Measurements from ENCODE around the gene STAG2. TPM values are rescaled to one million over a fixed set of nuclear protein-coding genes. Genes with fewer than 3 reads are reported as not detected.
A peak's percentile ranks its signal among the peaks of the same experiment; 100 is the strongest.

Gene STAG2
- total RNA-seq, 1 donor from 2014 or later, result 88.2 TPM

DNA sequence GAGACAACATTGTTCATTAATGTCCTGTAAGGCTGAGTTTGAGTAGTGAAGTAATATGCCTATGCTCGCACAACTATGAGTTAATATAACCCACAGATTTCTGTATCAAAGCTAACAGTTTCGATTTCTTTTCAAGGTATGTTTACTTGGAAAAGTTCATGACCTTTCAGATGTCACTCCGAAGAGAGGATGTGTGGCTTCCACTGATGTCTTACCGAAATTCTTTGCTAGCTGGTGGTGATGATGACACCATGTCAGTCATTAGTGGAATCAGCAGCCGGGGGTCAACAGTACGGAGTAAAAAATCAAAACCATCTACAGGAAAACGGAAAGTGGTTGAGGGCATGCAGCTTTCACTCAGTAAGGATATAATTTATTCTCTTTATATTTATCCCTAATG lies 124.9 kb downstream of the STAG2 start:
- Histone ChIP-seq H3K27me3 (ENCODE audit: low read depth) (no peaks in the 10 kb centered on the region), H3K4me1 (no peaks in the 10 kb centered on the region), H3K36me3 (peaks cover 86% of the 10 kb centered on the region), H3K27ac (no peak overlapping the region), H3K9me3 (no peaks in the 10 kb centered on the region), H3K4me3 (no peak overlapping the region)
- intact Hi-C loops (cut with DNase I), result no loop called here
- TF ChIP-seq, protein P1, sequence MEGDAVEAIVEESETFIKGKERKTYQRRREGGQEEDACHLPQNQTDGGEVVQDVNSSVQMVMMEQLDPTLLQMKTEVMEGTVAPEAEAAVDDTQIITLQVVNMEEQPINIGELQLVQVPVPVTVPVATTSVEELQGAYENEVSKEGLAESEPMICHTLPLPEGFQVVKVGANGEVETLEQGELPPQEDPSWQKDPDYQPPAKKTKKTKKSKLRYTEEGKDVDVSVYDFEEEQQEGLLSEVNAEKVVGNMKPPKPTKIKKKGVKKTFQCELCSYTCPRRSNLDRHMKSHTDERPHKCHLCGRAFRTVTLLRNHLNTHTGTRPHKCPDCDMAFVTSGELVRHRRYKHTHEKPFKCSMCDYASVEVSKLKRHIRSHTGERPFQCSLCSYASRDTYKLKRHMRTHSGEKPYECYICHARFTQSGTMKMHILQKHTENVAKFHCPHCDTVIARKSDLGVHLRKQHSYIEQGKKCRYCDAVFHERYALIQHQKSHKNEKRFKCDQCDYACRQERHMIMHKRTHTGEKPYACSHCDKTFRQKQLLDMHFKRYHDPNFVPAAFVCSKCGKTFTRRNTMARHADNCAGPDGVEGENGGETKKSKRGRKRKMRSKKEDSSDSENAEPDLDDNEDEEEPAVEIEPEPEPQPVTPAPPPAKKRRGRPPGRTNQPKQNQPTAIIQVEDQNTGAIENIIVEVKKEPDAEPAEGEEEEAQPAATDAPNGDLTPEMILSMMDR (IDR thresholded peaks at IDR 0.05), result no peak
- DNase-seq (no peak), ATAC-seq (no peak)

DNA sequence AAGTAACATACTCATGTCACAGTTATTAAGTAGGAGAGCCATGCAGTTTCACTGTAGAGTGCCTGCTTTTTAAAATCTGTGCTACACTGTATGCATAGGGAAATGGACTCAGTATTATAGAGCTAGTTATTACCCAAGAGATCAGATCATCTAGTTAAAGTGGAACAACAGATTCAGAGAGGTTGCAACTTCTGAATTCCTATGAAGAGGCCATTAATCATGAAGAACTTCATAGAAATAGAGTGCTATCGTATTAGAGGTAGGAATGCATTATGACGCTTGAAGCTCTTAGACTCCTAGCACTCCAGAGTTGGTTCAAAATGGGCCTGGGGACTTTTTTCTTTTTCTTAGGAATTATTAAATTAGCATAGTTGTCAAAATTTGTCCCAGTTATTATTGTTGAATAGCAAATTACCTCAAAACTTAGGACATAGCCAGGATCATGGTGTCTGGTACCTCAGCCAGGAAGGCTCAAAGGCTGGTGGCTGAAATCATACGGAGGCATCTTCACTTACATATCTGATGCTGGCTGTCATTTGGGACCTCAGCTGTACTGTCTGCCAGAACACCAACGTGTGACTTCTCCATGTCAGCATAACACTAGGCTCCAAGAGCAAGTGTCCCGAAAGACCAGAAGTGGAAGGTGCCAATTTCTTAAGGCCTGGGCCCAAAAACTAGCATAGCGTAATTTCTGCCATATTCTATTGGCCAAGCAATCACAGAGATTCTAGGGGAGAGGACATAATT lies 125.7 kb downstream of the STAG2 start:
- DNase-seq, result no peak
- Histone ChIP-seq H3K4me3 (no peak overlapping the region), H3K27me3 (ENCODE audit: low read depth) (no peaks in the 10 kb centered on the region), H3K9me3 (no peaks in the 10 kb centered on the region), H3K36me3 (peaks cover 85% of the 10 kb centered on the region), H3K4me1 (no peaks in the 10 kb centered on the region), H3K27ac (no peak overlapping the region)
- intact Hi-C loops (cut with DNase I), result no loop called here
- ATAC-seq, result no peak
- TF ChIP-seq, protein P1 (IDR thresholded peaks at IDR 0.05), result no peak

DNA sequence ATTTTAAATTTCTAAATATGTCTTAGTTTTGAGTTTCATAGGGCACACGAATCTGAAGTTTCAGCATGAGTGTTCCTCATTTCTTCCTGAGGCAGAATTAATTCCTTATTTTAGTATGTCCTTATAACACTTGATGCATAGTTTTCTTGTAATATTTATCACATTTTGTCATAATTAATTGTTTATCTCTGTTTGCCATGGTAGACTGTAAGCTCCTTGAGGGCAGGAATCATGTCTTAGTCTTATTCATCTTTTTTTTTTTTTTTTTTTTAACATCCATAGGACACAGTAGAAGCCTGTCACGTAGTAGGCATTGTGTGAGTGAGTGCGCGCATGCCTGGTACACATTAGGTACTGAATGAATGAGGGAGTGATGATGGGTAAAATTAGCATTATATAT lies 131.7 kb downstream of the STAG2 start:
- Histone ChIP-seq H3K27me3 (ENCODE audit: low read depth) (no peaks in the 10 kb centered on the region), H3K27ac (no peak overlapping the region), H3K9me3 (no peaks in the 10 kb centered on the region), H3K4me1 (no peaks in the 10 kb centered on the region), H3K36me3 (peaks cover 72% of the 10 kb centered on the region), H3K4me3 (no peak overlapping the region)
- ATAC-seq (no peak), DNase-seq (no peak)
- TF ChIP-seq, protein P1 (IDR thresholded peaks at IDR 0.05), result no peak
- intact Hi-C loops (cut with DNase I), result no loop called here

DNA sequence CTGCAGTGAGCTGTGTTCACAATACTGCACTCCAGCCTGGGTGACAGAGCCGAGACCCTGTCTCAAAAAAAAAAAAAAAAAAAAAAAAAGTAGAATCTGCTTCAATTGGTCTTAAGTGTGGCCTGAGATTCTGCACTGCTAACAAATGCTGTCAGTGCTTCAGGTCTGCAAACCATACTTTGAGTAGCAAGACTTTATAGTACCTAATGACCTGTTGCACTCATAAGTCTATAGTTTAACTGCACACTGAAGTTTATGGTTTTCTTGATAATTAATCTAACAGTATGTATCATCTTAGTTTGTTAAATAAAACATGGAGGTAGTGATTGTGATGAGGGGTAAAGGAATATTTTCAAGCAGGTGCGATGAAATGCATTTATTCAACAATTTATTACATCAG lies 135.6 kb downstream of the STAG2 start:
- no peak overlapping the region for H3K4me3 ChIP-seq
- H3K36me3 ChIP-seq, result peaks cover 47% of the 10 kb centered on the region
- no peak overlapping the region for H3K27ac ChIP-seq
- DNase-seq (no peak), ATAC-seq (no peak)
- no peaks in the 10 kb centered on the region for H3K4me1 ChIP-seq
- TF ChIP-seq, protein P1 (IDR thresholded peaks at IDR 0.05), result no peak
- intact Hi-C loops (cut with DNase I), result no loop called here
- H3K9me3 ChIP-seq, result no peaks in the 10 kb centered on the region
- no peaks in the 10 kb centered on the region for H3K27me3 ChIP-seq (ENCODE audit: low read depth)

DNA sequence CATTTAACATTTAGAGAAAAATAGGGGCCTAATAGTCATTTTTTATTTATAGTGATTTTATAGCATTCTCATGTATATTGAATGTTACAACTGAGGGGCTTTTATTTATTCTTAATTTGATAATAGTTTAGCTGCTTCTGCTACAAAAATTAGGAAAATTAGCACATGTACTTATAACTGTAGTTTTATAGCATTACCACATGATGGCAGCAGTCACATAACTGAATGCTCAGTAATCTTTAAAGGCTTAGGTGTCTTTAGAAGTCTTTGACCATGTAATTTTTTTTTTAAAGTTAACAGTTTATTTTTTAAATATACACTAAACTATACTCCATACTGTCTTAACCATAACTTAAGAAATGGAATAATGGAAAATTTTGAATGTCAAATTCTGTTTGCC lies 136.6 kb downstream of the STAG2 start:
- H3K27ac ChIP-seq, result no peak overlapping the region
- no peaks in the 10 kb centered on the region for H3K9me3 ChIP-seq
- intact Hi-C loops (cut with DNase I), result no loop called here
- H3K27me3 ChIP-seq (ENCODE audit: low read depth), result no peaks in the 10 kb centered on the region
- H3K4me1 ChIP-seq, result no peaks in the 10 kb centered on the region
- DNase-seq, result no peak
- peaks cover 43% of the 10 kb centered on the region for H3K36me3 ChIP-seq
- peak in 1 of 2 donors; percentile 41 for ATAC-seq
- TF ChIP-seq, protein P1 (IDR thresholded peaks at IDR 0.05), result peak; percentile 40
- no peak overlapping the region for H3K4me3 ChIP-seq

Data from lower lobe of right lung (tissue), 2 donors.